ENCODE results near the gene HACD2.

Gene HACD2

DNA sequence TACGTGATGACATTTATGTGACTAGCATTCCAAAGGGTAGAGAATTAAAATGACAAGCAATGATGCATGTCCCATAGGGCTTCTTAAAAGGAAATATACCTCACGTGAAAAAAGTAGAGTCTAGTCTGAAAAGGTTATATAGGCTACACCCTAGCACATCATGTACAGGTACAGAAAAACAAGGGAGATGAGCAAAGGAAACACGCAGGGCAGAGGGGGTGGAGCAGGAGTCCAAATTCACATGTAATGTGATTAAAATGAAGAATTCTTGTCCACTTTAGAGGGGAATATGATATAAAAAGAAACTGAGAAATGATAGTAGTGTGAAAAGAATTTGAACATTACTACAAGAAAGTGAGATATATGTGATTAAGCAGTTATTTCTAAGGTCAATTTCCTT is 59.4 kb downstream of the HACD2 start:
- TF ChIP-seq, protein P1, sequence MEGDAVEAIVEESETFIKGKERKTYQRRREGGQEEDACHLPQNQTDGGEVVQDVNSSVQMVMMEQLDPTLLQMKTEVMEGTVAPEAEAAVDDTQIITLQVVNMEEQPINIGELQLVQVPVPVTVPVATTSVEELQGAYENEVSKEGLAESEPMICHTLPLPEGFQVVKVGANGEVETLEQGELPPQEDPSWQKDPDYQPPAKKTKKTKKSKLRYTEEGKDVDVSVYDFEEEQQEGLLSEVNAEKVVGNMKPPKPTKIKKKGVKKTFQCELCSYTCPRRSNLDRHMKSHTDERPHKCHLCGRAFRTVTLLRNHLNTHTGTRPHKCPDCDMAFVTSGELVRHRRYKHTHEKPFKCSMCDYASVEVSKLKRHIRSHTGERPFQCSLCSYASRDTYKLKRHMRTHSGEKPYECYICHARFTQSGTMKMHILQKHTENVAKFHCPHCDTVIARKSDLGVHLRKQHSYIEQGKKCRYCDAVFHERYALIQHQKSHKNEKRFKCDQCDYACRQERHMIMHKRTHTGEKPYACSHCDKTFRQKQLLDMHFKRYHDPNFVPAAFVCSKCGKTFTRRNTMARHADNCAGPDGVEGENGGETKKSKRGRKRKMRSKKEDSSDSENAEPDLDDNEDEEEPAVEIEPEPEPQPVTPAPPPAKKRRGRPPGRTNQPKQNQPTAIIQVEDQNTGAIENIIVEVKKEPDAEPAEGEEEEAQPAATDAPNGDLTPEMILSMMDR (conservative IDR thresholded peaks at IDR 0.05; ENCODE audit: low read length), result no peak
- no peak for DNase-seq (ENCODE audit: low read depth)
- no peak overlapping the region for H3K4me3 ChIP-seq (ENCODE audit: low read length)

DNA sequence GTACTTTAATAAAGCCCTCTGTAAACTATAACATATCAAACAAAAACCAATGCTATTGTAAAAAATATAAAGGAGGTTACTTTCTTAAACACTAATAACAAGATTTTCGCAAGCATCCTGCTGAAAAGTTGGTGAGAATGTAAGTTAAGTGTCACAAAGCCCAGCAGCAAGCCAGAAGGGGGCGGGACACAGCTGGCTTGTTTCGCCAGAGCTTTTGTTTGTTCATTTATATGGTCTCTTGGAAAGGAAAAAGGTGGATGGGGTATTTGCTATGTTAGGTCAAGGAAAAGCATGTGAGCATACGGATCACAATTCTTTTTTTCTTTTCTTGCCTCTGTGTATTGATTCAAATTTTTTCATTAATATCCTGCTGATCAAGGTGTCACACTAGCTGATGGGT is 59.9 kb downstream of the HACD2 start:
- TF ChIP-seq, protein P1 (conservative IDR thresholded peaks at IDR 0.05; ENCODE audit: low read length), result no peak
- no peak for DNase-seq (ENCODE audit: low read depth)
- no peak overlapping the region for H3K4me3 ChIP-seq (ENCODE audit: low read length)

DNA sequence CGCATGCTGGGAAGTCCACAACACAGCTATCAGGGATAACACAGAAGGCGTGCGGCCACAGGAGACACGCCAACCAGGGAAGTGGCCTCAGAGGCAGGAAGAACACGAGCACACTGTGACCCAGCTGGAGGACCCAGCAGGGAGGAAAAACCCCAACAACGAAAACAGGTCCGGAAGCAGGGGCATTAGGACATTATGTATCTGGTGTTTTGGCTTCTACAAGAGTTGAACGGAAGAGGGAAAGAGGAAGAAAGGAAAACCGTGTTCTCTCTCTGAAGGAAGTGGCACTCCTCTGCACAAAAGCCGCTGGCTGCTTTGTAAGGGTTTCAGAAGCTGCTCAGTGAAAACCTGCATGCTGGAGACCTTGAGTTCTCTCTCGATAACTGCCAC is 61.8 kb downstream of the HACD2 start:
- TF ChIP-seq, protein P1 (conservative IDR thresholded peaks at IDR 0.05; ENCODE audit: low read length), result no peak
- H3K4me3 ChIP-seq (ENCODE audit: low read length), result no peak overlapping the region
- DNase-seq (ENCODE audit: low read depth), result no peak

DNA sequence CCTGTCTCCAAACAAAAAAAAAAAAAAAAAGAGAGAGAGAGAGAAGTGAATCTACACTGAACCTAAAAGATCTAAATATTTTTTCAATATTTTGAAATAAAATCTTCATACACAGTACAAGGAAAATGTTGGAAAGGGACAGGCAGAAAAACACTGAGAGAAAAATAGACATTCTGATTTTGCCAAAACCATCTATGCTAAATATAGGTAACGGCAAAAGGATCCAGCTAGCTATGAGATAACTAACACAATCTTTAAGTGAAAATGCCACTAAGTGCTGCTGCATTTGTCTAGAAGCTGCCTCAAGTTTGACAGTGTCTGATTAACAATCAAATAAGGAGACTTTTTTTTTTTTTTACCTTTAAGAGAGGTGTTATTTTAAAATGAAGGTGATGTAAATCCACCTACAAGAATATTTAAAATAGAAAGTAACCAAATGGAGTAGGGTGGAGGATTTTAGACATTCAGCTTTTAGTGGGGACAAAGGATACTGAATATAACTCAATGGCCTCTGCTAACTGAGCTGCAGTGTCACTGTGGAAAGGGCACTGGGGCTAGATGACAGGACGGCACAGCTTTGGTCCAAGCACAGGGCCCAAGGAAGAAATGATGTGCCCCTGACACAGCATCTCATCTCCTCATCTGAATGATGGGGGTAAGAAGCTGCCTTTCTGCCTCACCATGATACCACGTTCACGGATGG is 62.4 kb downstream of the HACD2 start:
- no peak overlapping the region for H3K4me3 ChIP-seq (ENCODE audit: low read length)
- no peak for DNase-seq (ENCODE audit: low read depth)
- TF ChIP-seq, protein P1 (conservative IDR thresholded peaks at IDR 0.05; ENCODE audit: low read length), result no peak

DNA sequence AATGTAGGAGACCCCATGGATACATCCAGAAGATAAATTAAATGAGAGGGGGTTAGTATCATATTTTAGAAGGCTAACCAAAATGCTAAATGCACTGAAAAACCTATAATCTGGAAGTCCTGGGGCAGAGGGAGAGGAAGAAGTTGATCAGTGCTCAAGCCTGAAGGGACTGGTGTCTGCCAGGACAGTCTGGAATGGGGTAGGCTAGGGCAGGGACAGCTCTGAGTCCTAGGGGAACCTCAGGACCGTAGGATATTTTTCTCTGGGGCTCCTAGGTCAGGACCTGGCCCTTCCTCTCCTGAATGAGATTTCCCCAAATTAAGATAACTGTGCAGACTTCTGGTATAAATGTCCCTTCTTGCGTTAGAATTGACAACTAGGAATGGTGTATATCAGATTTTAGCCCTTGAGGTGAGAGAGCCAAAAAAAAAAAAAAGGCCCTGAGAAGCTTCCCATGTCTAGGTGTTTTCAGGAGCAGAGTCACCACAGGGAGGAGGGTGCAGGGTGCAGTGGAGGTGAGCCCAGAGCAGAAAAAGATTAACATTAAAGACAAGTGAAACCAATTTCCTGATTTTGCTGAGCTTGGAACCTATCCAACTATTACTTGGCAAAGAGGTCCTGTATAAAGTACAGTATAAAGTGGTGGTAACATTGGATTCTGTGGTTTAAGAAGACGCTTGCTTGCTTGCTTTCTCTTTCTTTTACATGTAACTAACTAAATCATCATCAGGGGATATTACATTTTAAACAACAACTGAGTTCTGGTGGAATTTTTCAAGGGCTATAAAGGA is 63.5 kb downstream of the HACD2 start:
- TF ChIP-seq, protein P1 (conservative IDR thresholded peaks at IDR 0.05; ENCODE audit: low read length), result no peak
- no peak overlapping the region for H3K4me3 ChIP-seq (ENCODE audit: low read length)
- no peak for DNase-seq (ENCODE audit: low read depth)

DNA sequence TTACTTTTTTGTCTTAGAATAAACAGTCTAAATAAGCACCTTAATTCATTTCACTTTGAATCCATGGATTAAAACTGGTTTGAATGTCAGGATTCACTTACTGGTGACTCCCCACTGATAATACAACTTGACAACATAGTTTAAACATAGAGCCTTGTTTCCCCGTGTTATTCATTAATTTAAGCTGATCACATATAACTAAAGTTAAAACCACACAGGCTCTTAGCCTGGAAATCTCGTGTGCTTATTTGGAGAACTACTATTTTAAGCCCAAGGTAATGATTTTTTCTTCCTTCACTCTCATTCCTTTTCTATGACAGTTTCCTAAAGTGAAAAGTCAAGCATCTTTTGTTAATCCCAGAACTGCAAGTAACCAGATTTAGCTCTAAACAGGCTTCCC is 64.2 kb downstream of the HACD2 start:
- H3K4me3 ChIP-seq (ENCODE audit: low read length), result no peak overlapping the region
- DNase-seq (ENCODE audit: low read depth), result no peak
- TF ChIP-seq, protein P1 (conservative IDR thresholded peaks at IDR 0.05; ENCODE audit: low read length), result no peak
